ENCODE results near the gene GALNT1.
A peak's percentile ranks its signal among the peaks of the same experiment; 100 is the strongest.
"Not testable (repeated sequence)": the region's sequence is repeated elsewhere in the genome, so short reads cannot be mapped to it uniquely, and the experiment has no call there.

The GALNT1 gene

DNA sequence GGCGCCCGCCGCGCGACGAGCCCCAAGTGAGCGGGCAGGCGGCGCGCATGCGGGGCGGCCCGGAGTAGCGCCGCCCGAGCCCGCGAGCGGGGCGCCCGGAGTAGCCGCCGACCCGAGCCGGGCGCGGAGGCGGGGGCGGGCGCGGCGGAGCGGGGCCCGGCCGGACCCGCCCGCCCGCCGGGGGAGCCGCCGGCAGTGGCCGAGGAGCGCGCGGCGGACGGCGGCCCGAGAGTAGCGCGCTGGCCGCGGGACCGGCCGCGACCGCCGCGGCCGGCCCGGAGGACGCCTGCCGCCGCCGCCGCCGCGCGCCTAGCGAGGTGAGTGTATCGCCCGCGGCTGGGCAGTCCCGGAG lies at the start of gene GALNT1:
GALNT1 (plus strand) TSS at position 195 of the 352 bp plus-strand sequence. CDS start 72,923 bp downstream, outside the sequence.
- DNase-seq = peak; percentile 38

DNA sequence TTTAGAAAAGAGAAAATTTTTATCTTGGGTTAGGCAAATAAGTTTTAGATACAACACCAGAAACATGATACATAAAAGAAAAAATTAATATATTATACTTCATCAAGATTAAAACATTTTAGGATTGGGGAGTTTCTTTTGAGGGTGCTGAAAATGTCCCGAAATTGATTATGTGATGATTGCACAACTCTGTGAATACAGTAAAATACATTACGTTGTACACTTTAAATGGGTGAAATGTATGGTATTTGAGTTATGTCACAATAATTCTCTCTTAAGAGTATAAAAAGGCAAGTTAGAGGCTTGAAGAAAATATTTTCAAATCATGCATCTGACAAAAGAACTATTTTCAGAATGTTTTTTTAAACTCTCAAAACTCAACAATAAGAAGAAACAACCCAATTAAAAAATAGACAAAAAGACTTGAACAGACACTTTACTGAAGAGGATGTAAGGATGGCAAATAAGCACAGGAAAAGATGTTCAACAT lies 47.6 kb upstream of the GALNT1 start:
- DNase-seq = no peak

DNA sequence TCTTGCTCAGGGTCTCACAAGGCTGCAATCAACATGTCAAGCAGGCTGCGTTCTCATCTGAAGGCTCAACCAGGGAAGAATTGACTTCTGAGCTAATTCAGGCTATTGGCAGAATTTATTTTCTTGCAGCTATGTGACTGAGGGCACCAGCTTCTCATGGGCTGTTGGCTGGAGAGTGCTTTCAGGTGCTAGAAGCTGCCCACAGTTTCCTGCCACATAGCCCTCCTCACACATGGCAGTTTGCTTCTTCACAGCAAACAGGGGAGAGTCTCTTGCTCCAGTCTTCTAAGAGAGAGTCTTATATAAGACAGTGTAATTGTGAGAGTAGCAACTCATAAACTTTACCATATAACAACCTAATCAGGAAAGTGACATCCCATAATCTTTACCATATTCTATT lies 46.2 kb upstream of the GALNT1 start:
- DNase-seq = no peak

DNA sequence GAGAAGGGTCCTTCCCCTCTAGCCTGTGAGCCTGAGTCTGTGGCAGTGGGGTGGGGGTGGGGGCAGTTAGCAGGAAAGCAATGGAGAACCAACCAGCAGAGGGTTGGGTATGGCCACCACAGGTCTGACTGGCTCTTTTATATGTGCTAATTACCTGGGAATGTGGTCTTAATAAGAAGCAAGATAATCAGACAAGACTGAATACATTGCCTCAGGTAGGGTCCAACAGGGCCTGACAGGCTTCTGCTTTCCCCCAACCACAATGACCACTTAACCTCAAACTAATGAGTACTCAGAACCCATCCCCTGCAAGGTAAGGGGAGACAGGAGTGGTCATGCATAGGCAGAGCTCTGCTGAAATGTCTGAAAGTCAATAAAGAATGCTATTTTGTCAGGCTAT lies 39.2 kb upstream of the GALNT1 start:
- no peak for DNase-seq

DNA sequence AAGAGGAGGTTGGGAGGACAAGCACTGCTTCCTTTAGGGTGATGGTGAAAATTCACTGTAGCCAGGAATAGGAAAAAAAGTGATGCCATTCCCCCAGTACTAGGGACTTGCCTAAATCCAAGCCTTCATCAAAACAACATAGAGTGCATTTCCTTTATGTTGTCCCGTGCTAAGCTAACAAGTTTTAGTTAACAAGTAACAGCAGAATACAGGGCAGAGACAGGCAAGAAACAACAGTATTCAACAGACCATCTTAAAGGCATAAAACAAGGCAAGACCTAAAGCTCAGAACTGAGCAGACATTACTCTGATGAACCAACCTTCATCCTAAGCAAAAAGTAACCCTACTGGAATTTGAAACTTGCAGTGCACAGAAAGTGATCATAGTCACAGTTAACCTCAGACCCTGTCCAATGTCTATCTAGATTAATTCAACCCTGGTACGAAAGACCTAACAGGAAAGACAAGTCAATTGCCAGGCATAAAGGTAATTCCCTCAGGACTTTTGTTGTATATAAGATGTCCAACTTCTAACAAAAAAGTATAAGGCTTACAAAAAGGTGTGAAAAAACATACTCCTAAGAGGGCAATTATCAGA lies 34.4 kb upstream of the GALNT1 start:
- no peak for DNase-seq

DNA sequence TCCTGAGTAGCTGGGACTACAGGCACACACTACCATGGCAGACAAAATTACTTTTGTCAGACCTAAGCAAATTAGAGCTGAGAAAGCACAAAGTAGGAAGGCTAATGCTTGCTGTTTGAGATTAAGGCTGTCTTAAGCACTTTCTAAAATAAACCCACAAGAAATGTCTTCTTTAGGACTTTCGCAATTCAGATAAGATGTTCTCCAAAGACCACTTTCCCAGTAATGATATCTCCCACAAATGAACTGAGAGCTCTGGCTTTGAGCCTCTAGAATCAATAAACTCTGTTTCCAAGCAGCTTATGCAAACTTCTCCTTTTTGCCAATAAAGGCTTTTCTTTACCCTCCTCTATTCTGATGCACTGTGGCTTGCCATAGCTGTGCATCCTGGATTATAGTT lies 32.0 kb upstream of the GALNT1 start:
- no peak for DNase-seq

DNA sequence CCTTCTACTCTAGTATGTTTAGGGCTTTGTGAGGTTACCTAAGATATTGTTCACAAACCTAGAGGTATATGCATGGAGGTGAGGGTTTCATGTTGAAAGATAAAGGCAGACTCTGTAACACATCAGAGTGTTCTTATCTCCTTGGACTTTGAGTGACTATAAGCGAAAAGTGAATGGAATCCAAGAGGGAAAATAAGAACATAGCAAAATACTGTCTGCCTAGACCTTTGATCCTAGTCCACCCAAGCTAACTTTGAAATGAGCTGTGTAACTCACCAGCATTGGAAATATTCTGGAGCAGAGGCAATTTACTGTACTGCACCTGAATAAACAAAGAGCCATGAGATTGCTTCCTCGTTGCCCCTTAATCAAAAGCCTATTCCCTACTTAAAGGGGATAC lies 28.2 kb upstream of the GALNT1 start:
- no peak for DNase-seq

DNA sequence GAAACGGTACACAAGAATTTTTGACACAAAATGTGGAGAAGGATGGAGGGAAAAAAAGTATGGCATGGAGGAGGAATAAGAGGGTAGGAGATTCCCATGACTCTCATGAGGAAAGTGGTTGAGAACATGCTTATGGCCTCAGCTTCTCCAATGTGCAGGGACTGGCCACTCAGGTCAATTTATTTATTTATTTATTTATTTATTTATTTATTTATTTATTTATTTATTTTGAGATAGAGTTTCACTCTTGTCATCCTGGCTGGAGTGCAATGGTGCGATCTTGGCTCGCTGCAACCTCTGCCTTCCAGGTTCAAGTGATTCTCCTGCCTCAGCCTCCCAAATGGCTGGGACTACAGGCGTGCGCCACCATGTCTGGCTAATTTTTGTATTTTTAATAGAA lies 26.0 kb upstream of the GALNT1 start:
- not testable (repeated sequence) for DNase-seq

DNA sequence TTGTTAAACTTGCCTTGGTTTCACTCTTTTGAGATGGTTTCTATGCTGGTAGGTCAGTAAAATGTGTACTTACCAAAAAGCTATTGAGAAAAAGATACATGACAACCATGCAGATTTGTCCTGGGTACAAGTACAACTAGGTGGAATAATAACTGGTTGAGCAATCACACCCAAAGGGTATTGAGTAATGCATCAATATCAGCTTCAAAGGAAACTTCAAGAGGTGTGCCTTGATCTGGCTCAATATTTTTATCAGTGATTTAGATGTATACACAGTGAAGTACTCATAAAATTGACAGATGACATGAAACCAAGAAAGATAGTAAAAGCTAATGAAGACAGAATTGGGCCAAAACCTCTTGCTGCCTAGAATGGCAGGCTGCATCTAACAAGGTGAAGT lies 21.7 kb upstream of the GALNT1 start:
- no peak for DNase-seq

DNA sequence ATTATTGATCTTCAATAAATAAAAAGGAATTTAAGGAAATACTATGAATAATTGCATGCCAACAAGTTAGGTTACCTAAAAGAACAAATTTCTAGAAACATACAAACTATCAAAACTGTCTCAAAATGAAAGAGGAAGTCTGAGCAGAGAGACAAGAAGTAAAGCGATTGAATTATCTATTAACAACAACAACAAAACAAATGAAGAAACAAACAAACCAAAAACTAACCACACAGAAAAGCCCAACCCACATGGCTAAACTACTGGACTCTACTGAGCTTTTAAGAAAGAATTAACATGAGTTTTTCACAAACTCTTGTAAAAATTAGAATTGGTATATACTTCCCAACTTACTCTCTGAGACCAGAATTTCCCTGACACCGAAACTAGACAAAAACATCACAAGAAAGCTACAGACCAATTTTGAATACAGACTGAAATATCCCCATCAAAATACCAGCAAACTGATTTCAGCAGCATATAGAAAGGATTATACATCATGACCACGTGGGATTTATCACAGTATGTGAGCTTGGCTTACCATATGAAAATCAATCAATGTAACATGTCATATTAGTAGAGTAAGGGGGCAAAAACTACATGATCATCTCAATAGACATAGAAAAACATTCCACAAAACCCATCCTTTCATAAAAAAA lies 16.6 kb upstream of the GALNT1 start:
- no peak for DNase-seq

DNA sequence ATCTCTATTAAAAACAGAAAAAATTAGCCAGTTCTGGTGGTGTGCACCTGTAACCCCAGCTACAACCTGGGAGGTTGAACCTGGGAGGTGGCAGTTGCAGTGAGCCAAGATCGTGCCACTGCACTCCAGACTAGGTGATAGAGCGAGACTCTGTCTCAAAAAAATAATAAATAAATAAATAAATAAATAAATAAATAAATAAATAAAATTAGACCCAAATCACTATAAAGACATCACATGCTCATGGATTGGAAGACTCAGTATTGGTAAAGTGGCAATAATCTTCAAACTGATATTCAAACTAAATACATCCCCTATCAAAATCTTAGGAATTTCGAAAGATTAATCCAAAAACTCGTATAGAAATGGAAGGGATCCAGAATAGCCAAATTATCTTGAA lies 15.5 kb upstream of the GALNT1 start:
- no peak for DNase-seq

DNA sequence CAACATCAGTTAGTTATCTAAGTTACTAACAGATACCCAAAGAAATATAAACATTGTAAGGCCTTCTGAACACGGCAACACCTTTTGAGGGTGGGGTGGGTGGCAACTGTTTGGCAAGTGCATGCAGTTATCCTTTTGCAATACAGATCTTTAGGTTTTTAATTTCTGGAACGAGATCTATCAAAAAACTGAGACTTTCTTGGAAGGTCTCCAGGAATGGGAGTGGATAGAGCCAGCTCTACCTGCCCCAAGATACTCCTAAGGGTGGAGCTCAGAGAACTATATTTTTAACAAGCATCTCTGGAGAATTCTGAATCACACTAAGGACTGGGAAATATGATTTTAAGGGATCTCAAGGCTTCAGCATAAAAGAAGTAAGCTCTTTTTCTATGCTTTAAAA lies 11.4 kb upstream of the GALNT1 start:
- DNase-seq = no peak

DNA sequence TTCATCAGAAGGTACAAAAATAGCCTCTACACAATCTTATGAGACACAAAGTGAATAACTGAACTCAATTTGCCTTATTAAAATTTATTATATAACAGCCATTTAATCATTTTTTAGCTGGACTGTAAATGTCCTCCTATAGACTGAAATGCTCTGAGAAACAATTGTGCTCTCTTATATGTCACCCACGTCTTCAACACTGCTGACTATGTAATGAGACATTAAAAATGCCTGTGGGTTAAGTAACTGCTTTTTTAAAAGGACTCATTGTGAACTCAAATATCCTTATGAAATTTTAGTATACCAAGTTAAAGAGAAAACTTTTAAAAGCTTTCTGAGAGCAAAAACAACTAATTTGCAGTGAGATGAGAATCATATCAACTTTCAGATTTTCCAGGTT lies 10.4 kb upstream of the GALNT1 start:
- DNase-seq = no peak

DNA sequence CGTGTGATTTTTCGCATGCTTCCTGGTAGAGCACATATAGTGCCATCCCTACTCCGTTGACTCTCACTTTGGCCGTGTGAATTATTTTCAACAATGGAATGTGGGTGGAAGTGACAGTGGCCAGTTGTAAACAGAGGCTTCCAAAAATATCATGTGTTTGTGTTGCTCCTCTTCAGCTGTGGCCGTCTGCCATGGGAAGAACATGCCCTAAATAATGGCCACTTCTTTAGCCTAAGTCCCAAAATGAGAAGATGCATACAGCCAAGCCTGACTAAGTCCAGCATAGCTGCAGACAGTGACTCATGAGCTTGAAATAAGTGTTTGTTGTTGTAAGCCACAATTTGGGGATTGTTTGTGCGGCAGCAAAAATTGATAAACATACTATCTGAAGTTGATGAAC lies 8.9 kb upstream of the GALNT1 start:
- no peak for DNase-seq

DNA sequence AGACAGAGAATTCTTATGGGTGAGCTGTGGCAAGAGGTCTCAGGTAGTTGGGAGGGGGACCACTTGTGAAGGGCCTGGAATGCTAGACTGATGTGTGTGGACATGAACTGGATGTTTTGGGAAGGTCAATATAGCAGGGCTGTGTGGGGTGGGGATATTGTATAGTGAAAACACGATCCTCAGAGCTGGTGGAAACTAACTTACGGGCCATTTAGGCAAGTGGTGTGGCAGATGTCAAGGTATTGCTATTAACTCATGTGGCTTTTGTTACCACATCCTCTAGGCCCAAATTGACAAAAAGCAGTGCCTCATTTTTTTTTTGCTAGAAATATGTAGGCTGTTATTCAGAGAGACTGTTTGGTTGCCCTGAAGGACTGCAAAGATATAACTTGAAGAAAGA lies 8.0 kb upstream of the GALNT1 start:
- DNase-seq = no peak

DNA sequence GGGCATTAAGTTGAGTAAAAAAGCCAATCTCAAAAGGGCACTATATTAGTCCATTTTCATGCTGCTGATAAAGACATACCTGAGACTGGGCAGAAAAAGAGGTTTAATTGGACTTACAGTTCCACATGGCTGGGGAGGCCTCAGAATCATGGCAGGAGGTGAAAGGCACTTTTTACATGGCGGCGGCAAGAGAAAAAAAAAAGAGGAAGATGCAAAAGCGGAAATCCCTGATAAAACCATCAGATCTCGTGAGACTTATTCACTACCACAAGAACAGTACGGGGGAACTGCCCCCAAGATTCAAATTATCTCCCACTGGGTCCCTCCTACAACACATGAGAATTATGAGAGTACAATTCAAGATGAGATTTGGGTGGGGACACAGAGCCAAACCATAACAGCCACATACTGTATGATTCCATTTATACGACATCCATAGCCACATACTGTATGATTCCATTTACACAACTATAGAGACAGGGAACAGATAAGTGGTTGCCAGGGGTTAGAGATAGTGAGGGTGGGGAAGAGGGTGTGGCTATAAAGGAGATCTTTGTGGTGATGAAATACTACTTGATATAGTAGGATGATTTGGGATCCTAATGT lies 5.2 kb upstream of the GALNT1 start:
- not testable (repeated sequence) for DNase-seq

DNA sequence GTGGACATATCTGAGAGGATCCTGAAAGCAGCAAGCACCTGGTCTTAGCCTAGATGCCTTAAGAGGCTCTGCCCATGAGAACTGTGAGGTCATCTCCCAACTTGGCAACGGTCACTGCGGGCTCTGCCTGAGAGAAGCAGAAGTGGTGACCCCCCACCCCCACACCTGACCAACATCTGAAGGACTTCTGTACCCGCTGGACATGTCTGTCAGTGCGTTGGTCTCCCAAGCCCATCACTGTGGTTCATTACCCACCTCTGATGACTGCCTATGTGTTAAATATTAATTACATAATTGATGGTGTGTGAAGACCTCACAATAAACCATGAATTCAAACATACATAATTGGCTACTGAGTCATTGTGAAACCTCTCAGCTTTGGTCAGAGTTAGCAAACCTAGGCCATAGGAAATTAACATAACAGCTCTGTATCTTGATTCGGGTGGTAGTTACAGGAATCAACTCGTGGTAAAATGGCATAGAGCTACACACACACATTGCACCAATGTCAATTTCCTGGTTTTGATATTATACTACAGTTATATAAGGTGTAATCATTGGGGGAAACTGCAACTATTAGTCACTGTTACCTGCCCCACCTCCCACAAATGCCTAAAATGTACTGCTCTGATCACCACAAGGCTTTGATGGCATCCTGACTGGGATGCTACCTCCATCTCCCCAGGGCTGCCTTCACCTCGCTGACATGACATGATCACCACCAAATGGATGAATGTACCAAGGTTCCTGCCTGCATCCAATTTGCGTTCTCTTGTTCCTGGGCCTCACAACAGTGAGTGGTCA lies 4.3 kb upstream of the GALNT1 start:
- DNase-seq = no peak

DNA sequence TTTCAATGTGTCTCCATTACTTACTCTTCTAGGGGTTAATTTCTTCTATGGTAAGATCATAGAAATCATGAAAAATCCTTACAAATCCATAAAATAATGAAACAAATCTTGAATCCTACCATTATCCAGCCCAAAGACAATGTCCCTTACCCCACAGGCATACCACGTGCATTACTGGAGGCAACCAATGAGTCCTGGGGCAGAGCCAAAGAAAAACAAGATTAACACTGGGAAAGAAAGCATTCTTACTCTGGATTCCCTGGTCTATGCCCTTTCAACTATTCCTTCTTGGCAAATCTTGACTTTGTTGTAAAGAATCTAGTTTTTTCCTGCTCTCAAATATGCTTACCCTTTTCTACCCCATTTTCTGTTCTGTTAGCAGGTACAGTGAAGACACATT lies 3.1 kb upstream of the GALNT1 start:
- DNase-seq = no peak

DNA sequence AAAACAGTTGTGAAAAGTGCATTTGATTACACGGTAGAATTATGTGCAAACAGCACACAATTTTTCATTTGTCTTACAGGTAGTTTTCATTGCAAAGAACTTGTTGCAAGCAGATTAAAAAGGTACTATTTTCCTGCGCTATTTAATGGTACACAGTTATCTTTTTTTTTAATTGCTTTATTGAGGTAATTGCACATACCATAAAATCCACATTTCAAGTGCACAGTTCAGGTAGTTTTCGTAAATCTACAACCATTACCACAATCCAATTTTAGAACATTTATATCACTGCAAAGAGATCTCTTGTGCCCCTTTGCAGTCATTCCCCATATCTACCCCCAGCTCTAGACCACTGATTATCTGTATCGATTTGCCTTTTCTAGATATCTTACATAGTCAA lies 2.6 kb upstream of the GALNT1 start:
- DNase-seq = no peak

DNA sequence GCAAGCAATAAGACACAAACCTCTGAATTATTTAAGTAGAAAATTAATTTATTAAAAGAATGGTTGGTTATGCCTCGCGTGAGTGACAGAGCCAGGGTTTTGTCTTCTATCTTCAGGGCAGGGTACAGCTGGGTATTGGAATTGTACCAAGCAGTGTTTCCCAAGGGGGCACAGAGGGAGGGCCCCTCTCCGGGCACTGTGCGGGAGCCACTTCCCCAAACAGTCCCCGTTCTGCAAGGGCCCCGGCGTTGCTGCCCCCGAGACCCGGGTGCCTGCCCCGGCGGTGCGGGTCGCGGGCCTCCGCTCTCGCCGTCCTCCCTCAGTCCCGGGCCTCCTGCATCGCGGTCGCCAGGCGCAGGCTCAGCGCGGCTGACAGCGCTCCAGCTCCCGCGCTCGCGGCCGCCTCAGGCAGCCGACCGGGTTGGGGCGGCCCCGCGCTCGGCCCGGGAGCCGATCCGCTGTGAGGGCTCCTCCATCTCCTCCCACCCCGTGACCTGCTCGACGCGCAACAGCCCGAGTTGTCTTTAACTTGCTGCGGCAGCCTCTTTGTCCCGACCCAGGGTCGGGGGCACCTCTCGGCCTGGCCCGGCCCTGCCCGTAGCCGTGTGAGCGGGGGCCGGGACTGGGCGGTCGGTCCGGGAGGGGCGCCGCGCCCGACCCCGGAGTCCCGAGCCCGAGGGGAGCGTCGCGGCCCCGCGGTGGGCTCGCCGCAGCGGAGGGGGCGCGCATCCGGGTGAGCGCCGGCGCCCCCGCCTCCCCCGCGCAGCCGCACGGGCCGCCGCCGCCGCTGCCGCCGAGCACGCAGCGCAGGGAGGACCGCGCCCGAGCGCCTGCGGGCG lies 620 bp upstream of the GALNT1 start:
- DNase-seq = peak; percentile 75

DNA sequence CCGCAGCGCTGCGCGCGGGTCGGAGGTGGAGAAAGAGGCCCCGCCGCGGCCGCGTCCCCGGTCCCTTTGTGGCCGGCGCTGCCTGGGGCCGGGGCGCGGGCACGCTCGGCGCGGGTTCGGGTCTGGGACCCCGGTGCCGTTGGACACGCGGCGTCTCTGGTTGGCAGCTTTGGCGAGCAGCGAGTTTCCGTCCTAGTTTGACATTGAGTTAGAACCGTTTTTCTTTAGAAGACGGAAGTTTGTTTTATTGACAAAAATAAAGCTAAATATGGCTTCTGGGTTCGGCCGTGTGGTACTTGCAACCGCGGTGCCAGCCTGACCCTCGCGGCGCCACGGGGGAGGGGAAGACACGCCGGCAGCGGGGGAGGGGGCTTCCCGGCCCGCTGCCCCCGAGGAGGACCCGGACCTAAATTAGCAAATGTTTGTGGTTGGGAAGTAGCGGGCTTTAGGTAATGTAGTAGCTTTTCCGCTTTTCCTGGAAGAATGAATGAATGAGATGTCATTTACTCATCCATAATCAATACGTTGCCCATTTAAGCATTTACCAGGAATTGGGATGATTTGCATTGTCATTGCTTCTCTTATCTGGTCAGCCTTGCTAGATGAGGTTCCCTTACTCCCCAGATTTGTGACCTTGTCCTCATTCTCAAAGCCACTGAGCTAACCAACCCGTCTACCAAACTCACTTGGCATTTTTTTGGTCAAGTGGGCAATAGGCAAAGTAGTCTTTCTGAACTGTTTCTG lies 530 bp downstream of the GALNT1 start:
- DNase-seq = peak; percentile 38
